ENCODE measurements around the gene ZFP36L1.

DNA sequence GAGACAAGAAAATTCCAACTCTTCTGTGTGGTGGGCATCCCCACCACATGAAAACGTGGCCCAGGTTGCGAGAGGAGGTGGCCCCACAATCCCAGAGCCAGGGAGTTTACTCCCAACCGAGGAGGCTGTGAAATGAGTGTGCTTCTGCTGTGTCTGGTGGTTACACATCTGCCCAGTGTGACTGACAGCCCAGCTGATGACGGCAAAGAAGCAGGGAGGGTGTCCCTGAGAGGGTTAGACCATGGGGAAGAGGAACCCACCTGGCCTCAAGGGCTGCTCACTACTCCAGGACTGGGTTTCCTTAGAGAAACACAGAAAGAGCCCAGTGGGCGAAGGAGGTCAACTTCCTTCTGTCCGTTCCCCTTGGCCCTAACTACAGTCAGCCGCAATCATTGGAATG is 24.6 kb downstream of the ZFP36L1 start:
- TF ChIP-seq CTCF (IDR thresholded peaks at IDR 0.05), result no peak
- no peak for TF ChIP-seq POLR2AphosphoS5 (IDR thresholded peaks at IDR 0.05)
- no peak for TF ChIP-seq POLR2A (IDR thresholded peaks at IDR 0.05)
- TF ChIP-seq EP300 (IDR thresholded peaks at IDR 0.05), result no peak
